Gastrocnemius medialis (tissue), 4 donors: Measurements from ENCODE around the gene MED13L. TPM values are rescaled to one million over a fixed set of nuclear protein-coding genes. Genes with fewer than 3 reads are reported as not detected.
A peak's percentile ranks its signal among the peaks of the same experiment; 100 is the strongest.

ENCODE experiments used
- ATAC-seq, 2 donors: fragments of 150-250 bp; one replicate each; pipeline ENCODE4 v1.9.1; 2016
- DNase-seq, 2 donors: peaks; one replicate each; pipeline ENCODE4 v3.0.0-alpha.2; 2019
- H3K27ac ChIP-seq, 4 donors: fragments of 200-600 bp; sonication (generic); 1 replicate in 1 of 4; 2 replicates in 3 of 4; pipeline ENCODE4 v1.5.1; 2016 to 2018; ENCODE audit warnings: mild to moderate bottlenecking in 2 of 4, moderate library complexity in 1 of 4
- H3K27me3 ChIP-seq, 3 donors: fragments of 200-600 bp; sonication (generic) in 2 of 3; 1 replicate in 1 of 3; 2 replicates in 2 of 3; pipeline versions ENCODE4 v1.5.1 to v1.6.0; 2016 to 2019; ENCODE audit warnings: mild to moderate bottlenecking in 1 of 3, moderate library complexity in 1 of 3
- H3K36me3 ChIP-seq, 2 donors: fragments of 200-600 bp; sonication (generic) in 1 of 2; one replicate each; pipeline ENCODE4 v1.5.1; 2017 to 2018
- H3K4me1 ChIP-seq, 2 donors: fragments of 200-600 bp; sonication (generic) in 1 of 2; one replicate each; pipeline ENCODE4 v1.5.1; 2016 to 2017; ENCODE audit warnings: mild to moderate bottlenecking in 2 of 2
- H3K4me3 ChIP-seq, 4 donors: fragments of 200-600 bp; sonication (generic) in 3 of 4; 1 replicate in 1 of 4; 2 replicates in 3 of 4; pipeline ENCODE4 v1.5.1; 2016 to 2019; ENCODE audit warnings: mild to moderate bottlenecking in 2 of 4
- H3K9me3 ChIP-seq, 3 donors: fragments of 200-600 bp; sonication (generic) in 2 of 3; 1 replicate in 1 of 3; 2 replicates in 2 of 3; pipeline ENCODE4 v1.5.1; 2016 to 2019
- POLR2A ChIP-seq, 2 donors: fragments of 450-650 bp; IDR thresholded peaks; one replicate each; pipeline ENCODE4 v1.6.1; 2017; ENCODE audit warnings: antibody characterized with exemption in 2 of 2, mild to moderate bottlenecking in 2 of 2, moderate library complexity in 2 of 2
- in situ Hi-C, 4 donors: fragments of 200-750 bp; cut with MboI; loops; one replicate each; pipeline versions ENCODE4 v1.15.0 to v1.8.0; 2017; ENCODE audit warnings: low sequenced_read_pairs in 4 of 4
- intact Hi-C: fragments of 100-400 bp; cut with DNase I; formaldehyde crosslinking; loops from one replicate; pipeline ENCODE4 v1.15.1; 2023; ENCODE audit warnings: low total_unique reads
- total RNA-seq, 4 donors: library from RNA; depleted of rRNA; stranded (reverse); fragments of >200 nt; gene quantifications; one replicate each; pipeline versions ENCODE4 v1.1.0 to v1.2.3, GENCODE V29; 2016
- TF ChIP-seq, protein P1 (sequence below), 5 experiments: fragments of 450-650 bp in 3 of 5; fragments of 200-600 bp in 2 of 5; sonication (generic) in 2 of 5; IDR thresholded peaks in 4 of 5; conservative IDR thresholded peaks in 1 of 5; 1 replicate in 4 of 5; 2 replicates in 1 of 5; pipeline ENCODE4 v1.5.1; 2016 to 2019; ENCODE audit warnings: antibody characterized with exemption in 5 of 5, mild to moderate bottlenecking in 3 of 5, moderate library complexity in 3 of 5

The MED13L gene
- total RNA-seq, 4 donors from 2014 or later: 59.5 to 92.6 (median 74.1) TPM

DNA sequence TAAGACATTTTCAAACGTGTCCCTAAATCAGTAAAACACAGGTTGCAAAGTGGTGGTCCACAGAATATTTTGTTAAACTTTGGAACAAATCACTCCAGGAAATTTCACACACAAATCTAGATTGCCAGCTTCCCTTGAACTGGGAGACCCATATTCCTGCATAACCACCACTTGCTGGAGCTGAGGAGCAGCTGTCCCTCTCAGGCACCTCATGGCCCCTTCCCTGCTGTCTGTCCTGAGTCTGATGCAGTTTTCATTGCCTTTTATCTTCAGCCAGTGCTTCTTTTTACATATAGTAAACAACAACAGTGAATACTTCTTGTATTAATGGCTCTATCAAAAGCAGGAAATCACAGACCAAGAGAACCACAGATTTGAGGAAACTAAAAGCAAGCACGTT lies 289.3 kb downstream of the MED13L start:
- ATAC-seq (no peak), DNase-seq (no peak)
- Histone ChIP-seq H3K9me3 (no peaks in the 10 kb centered on the region), H3K4me3 (no peak overlapping the region), H3K27ac (no peak overlapping the region), H3K27me3 (no peaks in the 10 kb centered on the region), H3K4me1 (peaks cover 4 to 12% of the 10 kb centered on the region in 2 donors), H3K36me3 (peaks cover 0 to 30% of the 10 kb centered on the region in 2 donors)
- in situ Hi-C loops (loop anchor here in 2 of 4 donors (25.0 kb wide), 3 partner anchors 424 to 724 kb away; no protein-coding TSS in a partner anchor), intact Hi-C loops (no loop called here)
- TF ChIP-seq, protein P1, sequence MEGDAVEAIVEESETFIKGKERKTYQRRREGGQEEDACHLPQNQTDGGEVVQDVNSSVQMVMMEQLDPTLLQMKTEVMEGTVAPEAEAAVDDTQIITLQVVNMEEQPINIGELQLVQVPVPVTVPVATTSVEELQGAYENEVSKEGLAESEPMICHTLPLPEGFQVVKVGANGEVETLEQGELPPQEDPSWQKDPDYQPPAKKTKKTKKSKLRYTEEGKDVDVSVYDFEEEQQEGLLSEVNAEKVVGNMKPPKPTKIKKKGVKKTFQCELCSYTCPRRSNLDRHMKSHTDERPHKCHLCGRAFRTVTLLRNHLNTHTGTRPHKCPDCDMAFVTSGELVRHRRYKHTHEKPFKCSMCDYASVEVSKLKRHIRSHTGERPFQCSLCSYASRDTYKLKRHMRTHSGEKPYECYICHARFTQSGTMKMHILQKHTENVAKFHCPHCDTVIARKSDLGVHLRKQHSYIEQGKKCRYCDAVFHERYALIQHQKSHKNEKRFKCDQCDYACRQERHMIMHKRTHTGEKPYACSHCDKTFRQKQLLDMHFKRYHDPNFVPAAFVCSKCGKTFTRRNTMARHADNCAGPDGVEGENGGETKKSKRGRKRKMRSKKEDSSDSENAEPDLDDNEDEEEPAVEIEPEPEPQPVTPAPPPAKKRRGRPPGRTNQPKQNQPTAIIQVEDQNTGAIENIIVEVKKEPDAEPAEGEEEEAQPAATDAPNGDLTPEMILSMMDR (IDR thresholded peaks at IDR 0.05 in 4 of 5, conservative IDR thresholded peaks at IDR 0.05 in 1 of 5): no peak

DNA sequence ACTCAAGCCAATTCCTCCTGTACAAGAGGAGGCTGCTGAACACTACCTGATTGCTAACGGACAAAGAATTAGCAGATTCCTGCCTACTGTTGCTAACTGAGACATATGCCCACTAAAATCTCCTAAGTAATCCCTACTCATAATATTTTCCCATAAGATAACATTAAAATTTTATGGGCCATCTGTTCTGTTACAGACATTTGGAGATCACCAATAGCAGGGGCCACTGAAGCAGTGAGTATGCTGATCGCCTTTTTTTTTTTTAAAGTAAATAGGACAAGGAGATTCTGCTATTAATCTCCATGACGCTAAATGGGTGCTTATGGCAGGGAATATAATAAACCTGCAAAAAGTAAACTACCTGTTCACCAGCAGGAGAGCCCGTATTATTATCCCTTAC lies 292.9 kb downstream of the MED13L start:
- H3K4me3 ChIP-seq: no peak overlapping the region
- ATAC-seq (no peak), DNase-seq (no peak)
- intact Hi-C loops (no loop called here), in situ Hi-C loops (loop anchor here in 2 of 4 donors (25.0 kb wide), 3 partner anchors 428 to 728 kb away; no protein-coding TSS in a partner anchor)
- peaks cover 2 to 45% of the 10 kb centered on the region in 2 donors for H3K36me3 ChIP-seq
- TF ChIP-seq, protein P1 (IDR thresholded peaks at IDR 0.05 in 4 of 5, conservative IDR thresholded peaks at IDR 0.05 in 1 of 5): no peak
- TF ChIP-seq POLR2A (IDR thresholded peaks at IDR 0.05): no peak
- no peaks in the 10 kb centered on the region for H3K9me3 ChIP-seq
- H3K4me1 ChIP-seq: peaks cover 4 to 15% of the 10 kb centered on the region in 2 donors
- H3K27ac ChIP-seq: no peak overlapping the region
- H3K27me3 ChIP-seq: no peaks in the 10 kb centered on the region

DNA sequence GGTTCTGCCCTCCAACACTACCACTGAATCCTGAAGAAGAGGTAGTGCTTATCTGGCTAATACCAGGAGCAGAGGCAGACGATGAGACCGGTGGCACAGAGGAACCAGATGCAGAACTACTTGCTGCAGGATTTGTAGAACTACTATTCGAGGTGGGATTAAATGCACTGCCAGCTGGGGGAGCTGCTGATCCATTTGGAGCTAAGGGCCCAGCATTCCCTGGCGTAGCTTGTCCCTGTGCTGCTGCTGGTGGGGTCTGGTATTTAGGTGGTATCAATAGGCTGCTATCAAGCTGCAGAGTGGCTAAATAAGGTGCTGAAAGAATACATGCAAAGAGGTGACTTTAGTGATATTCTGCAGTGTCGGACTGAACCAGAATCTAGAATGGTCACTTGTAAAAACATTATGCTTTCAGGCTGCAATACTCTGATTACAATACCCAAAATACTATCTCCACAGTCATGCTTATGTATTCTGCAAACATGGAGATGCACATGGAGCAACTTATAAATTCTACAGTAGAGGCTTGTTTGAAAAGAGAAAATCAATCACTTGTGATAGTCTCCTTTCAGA lies 294.2 kb downstream of the MED13L start:
- Histone ChIP-seq H3K27ac (no peak overlapping the region), H3K27me3 (no peaks in the 10 kb centered on the region), H3K36me3 (peaks cover 2 to 45% of the 10 kb centered on the region in 2 donors), H3K4me3 (no peak overlapping the region), H3K9me3 (no peaks in the 10 kb centered on the region), H3K4me1 (peaks cover 12 to 18% of the 10 kb centered on the region in 2 donors)
- intact Hi-C loops (no loop called here), in situ Hi-C loops (loop anchor here in 2 of 4 donors (25.0 kb wide), 3 partner anchors 429 to 729 kb away; no protein-coding TSS in a partner anchor)
- ATAC-seq (peak in 1 of 2 donors; percentile 53), DNase-seq (no peak)
- TF ChIP-seq, protein P1 (IDR thresholded peaks at IDR 0.05 in 4 of 5, conservative IDR thresholded peaks at IDR 0.05 in 1 of 5): peak in 3 of 5 experiments; percentile 20 to 51 (median 22)
- TF ChIP-seq POLR2A (IDR thresholded peaks at IDR 0.05): no peak

DNA sequence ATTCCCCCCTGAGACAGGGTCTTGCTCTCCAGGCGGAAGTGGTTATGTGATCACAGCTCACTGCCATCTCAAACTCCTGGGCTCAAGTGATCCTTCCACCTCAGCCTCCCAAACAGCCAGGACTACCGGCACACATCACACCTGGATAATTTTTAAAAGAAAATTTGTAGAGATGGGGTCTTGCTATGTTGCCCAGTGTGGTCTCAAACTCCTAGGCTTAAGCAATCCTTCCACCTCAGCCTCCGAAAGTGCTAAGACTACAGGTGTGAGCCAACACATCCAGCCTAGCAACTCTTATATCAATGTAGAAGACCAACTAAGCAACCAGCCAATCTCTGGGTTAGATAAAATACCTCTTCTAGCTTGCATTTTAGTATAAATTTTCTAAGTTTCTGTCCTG lies 297.2 kb downstream of the MED13L start:
- ATAC-seq (no peak), DNase-seq (no peak)
- Histone ChIP-seq H3K4me1 (peaks cover 12 to 16% of the 10 kb centered on the region in 2 donors), H3K36me3 (peaks cover 2 to 42% of the 10 kb centered on the region in 2 donors), H3K4me3 (no peak overlapping the region), H3K27me3 (no peaks in the 10 kb centered on the region), H3K9me3 (no peaks in the 10 kb centered on the region), H3K27ac (no peak overlapping the region)
- in situ Hi-C loops (loop anchor here in 2 of 4 donors (25.0 kb wide), 3 partner anchors 432 to 732 kb away; no protein-coding TSS in a partner anchor), intact Hi-C loops (no loop called here)
- TF ChIP-seq POLR2A (IDR thresholded peaks at IDR 0.05): no peak
- TF ChIP-seq, protein P1 (IDR thresholded peaks at IDR 0.05 in 4 of 5, conservative IDR thresholded peaks at IDR 0.05 in 1 of 5): no peak
